ENCODE data around the gene RTTN. TPM values are rescaled to one million over a fixed set of nuclear protein-coding genes. Genes with fewer than 3 reads are reported as not detected.

RTTN gene
- total and polyA plus RNA-seq, 2 of the 4 experiments (the other 2 are of a cell fraction), result 5.8 to 19.9 TPM

- ChIA-PET POLR2A (ENCODE audit: unreplicated experiment) (no interaction called here), CTCF (no interaction called here)
- H2AK5ac ChIP-seq (ENCODE audit: low read depth, low read length), result no peak overlapping the region
- TF ChIP-seq MXI1 (IDR thresholded peaks at IDR 0.05; ENCODE audit: borderline replicate concordance, low read depth, low read length), result no peak
- H3K4me2 ChIP-seq (ENCODE audit: low read depth, low read length), result no peak overlapping the region
- H4K20me1 ChIP-seq (ENCODE audit: insufficient read depth, low read length), result no peaks in the 10 kb centered on the region
- no peak overlapping the region for H4K5ac ChIP-seq (ENCODE audit: low read depth, low read length)
- ATAC-seq (ENCODE audit: low read depth) (no peak), DNase-seq (no peak)
- no peak overlapping the region for H3K18ac ChIP-seq (ENCODE audit: low read depth, low read length)
- H3K14ac ChIP-seq (replicated peaks; ENCODE audit: low read depth, low read length), result no peak overlapping the region
- no peaks in the 10 kb centered on the region for H3K27me3 ChIP-seq (ENCODE audit: control insufficient read depth, insufficient read depth, low read length)
- H3K36me3 ChIP-seq (ENCODE audit: control insufficient read depth, insufficient read depth, low read length), result no peaks in the 10 kb centered on the region
- H4K8ac ChIP-seq (ENCODE audit: low read depth in 2 of 2, low read length in 2 of 2), result peak overlapping the region in 1 of 2 experiments; percentile 9; a peak in 1 of 4 replicates
- peaks cover 3 to 9% of the 10 kb centered on the region in 2 experiments; a peak in 2 of 4 replicates for H3K79me1 ChIP-seq (ENCODE audit: low read depth in 1 of 2, low read length in 2 of 2)
- no peak overlapping the region for H3K4me3 ChIP-seq (ENCODE audit: insufficient read depth, low read depth, low read length)
- H3K4ac ChIP-seq (ENCODE audit: low read depth, low read length), result no peak overlapping the region
- dilution Hi-C loops (cut with HindIII; ENCODE audit: low sequenced_read_pairs, unreplicated experiment) (no loop called here), intact Hi-C loops (cut with micrococcal nuclease) (no loop called here), in situ Hi-C loops (cut with MboI; ENCODE audit: low sequenced_read_pairs) (no loop called here)
- H3K27ac ChIP-seq (ENCODE audit: insufficient read depth, low read length), result no peak overlapping the region
- H2AFZ ChIP-seq (replicated peaks; ENCODE audit: low read length, poor library complexity), result no peak overlapping the region
- H3K9me3 ChIP-seq (ENCODE audit: control insufficient read depth, insufficient read depth, low read length), result peaks cover 4% of the 10 kb centered on the region; the same call in 1 of the 2 replicates
- H4K91ac ChIP-seq (ENCODE audit: insufficient read depth, low read depth, low read length), result no peak overlapping the region
- H2BK15ac ChIP-seq (ENCODE audit: low read depth, low read length), result no peak overlapping the region
- H3K9me1 ChIP-seq (ENCODE audit: insufficient read depth, low read length), result peaks cover 3% of the 10 kb centered on the region; the same call in 1 of the 2 replicates
- no peak overlapping the region for H3K56ac ChIP-seq (ENCODE audit: extremely low read depth, insufficient read depth, low read length)
- H2AK9ac ChIP-seq (replicated peaks; ENCODE audit: low read depth, low read length, poor library complexity), result no peak overlapping the region
- no peak overlapping the region for H3K23ac ChIP-seq (ENCODE audit: low read depth, low read length)
- WGBS, 2 experiments (ENCODE audit: extremely low coverage in 2 of 2, insufficient read length in 1 of 2), result no CpG with 5 or more reads among the region's 3 CpGs
- H3K9ac ChIP-seq (ENCODE audit: low read depth, low read length), result no peak overlapping the region
- H2BK5ac ChIP-seq (ENCODE audit: low read depth, low read length, poor library complexity, severe bottlenecking), result no peak overlapping the region
- BruUV-seq (replicated peaks), result no TSS peak
- H2BK20ac ChIP-seq (ENCODE audit: low read depth, low read length), result peak overlapping the region; percentile 14; the same call in 1 of the 2 replicates
- H2BK120ac ChIP-seq (ENCODE audit: low read depth, low read length), result no peak overlapping the region
- peaks cover 2% of the 10 kb centered on the region for H3K4me1 ChIP-seq (ENCODE audit: control insufficient read depth, insufficient read depth, low read length)
Measured at GRCh38 chr18:70158992-70159717, 46.3 kb downstream of the RTTN start.
